Loucy (cell line): ENCODE results near the gene KAT8.

Source experiments
- H2AFZ ChIP-seq: fragments of 200-600 bp; sonication (generic); 2 replicates; pipeline ENCODE4 v1.6.0; 2016; ENCODE audit warnings: antibody characterized with exemption, mild to moderate bottlenecking, low read length, moderate library complexity
- H3F3A ChIP-seq: fragments of 200-600 bp; 2 replicates; pipeline ENCODE4 v1.6.0; 2016; ENCODE audit warnings: antibody characterized with exemption, low read depth, mild to moderate bottlenecking
- H3K27me3 ChIP-seq: fragments of 200-600 bp; sonication (generic); 2 replicates; pipeline ENCODE4 v1.6.1; 2014; ENCODE audit warnings: low read length, mild to moderate bottlenecking; ENCODE audit not compliant: insufficient read depth, poor library complexity, severe bottlenecking
- H3K36me3 ChIP-seq: fragments of 200-600 bp; sonication (generic); 2 replicates; pipeline ENCODE4 v1.6.1; 2016; ENCODE audit warnings: low read length; ENCODE audit not compliant: insufficient read depth
- H3K4me1 ChIP-seq: fragments of 200-600 bp; sonication (generic); 2 replicates; pipeline ENCODE4 v1.5.1; 2014; ENCODE audit warnings: low read length, mild to moderate bottlenecking; ENCODE audit not compliant: insufficient read depth, poor library complexity, severe bottlenecking
- H3K4me2 ChIP-seq: fragments of 200-600 bp; sonication (generic); 2 replicates; pipeline ENCODE4 v1.6.0; 2014; ENCODE audit warnings: antibody characterized with exemption, low read length, low read depth, mild to moderate bottlenecking; ENCODE audit not compliant: poor library complexity, severe bottlenecking
- H3K4me3 ChIP-seq: fragments of 200-600 bp; sonication (generic); 2 replicates; pipeline ENCODE4 v1.5.1; 2014; ENCODE audit warnings: low read length, mild to moderate bottlenecking, mixed read lengths; ENCODE audit not compliant: poor library complexity, severe bottlenecking
- H3K79me2 ChIP-seq: fragments of 200-600 bp; sonication (generic); 2 replicates; pipeline ENCODE4 v1.6.1; 2014; ENCODE audit warnings: low read length; ENCODE audit not compliant: insufficient read depth
- H3K9ac ChIP-seq: fragments of 200-600 bp; sonication (generic); 2 replicates; pipeline ENCODE4 v1.6.0; 2014; ENCODE audit warnings: mild to moderate bottlenecking, low read depth, low read length, moderate library complexity; ENCODE audit not compliant: poor library complexity, severe bottlenecking
- H3K9me2 ChIP-seq: fragments of 200-600 bp; sonication (generic); replicated peaks from 2 replicates; pipeline ENCODE4 v1.6.1; 2016; ENCODE audit warnings: low read depth, low read length, mixed read lengths
- H3K9me3 ChIP-seq: fragments of 200-600 bp; sonication (generic); 2 replicates; pipeline ENCODE4 v1.6.1; 2014; ENCODE audit warnings: mild to moderate bottlenecking, antibody characterized with exemption, low read length, low read depth; ENCODE audit not compliant: insufficient read depth
- H4K20me1 ChIP-seq: fragments of 200-600 bp; sonication (generic); 2 replicates; pipeline ENCODE4 v1.6.0; 2014; ENCODE audit warnings: antibody characterized with exemption, low read length, mild to moderate bottlenecking; ENCODE audit not compliant: insufficient read depth, poor library complexity, severe bottlenecking
- CTCF ChIP-seq: fragments of 200-600 bp; sonication (generic); conservative IDR thresholded peaks from 2 replicates; pipeline ENCODE4 v1.5.1; 2014; ENCODE audit warnings: mild to moderate bottlenecking, antibody characterized with exemption, low read length
- EZH2phosphoT487 ChIP-seq: fragments of 200-600 bp; IDR thresholded peaks from 2 replicates; pipeline ENCODE4 v1.6.1; 2018; ENCODE audit warnings: antibody characterized with exemption, mild to moderate bottlenecking, moderate library complexity, borderline replicate concordance

Gene KAT8

GRCh38 chr16:31076319-31076718, 41.1 kb upstream of the KAT8 start:
- H3K9ac ChIP-seq: no peak overlapping the region
- H4K20me1 ChIP-seq: peaks cover 46% of the 10 kb centered on the region
- peaks cover 18% of the 10 kb centered on the region for H3K4me1 ChIP-seq
- peak overlapping the region; percentile 96 for H3K4me3 ChIP-seq
- TF ChIP-seq EZH2phosphoT487: no peak
- no peaks in the 10 kb centered on the region for H3K9me2 ChIP-seq
- peaks cover 71% of the 10 kb centered on the region for H3K79me2 ChIP-seq
- peaks cover 3% of the 10 kb centered on the region for H3F3A ChIP-seq
- no peaks in the 10 kb centered on the region for H3K9me3 ChIP-seq
- H3K27me3 ChIP-seq: no peaks in the 10 kb centered on the region
- peaks cover 19% of the 10 kb centered on the region; the same call in 1 of the 2 replicates for H3K36me3 ChIP-seq
- H2AFZ ChIP-seq: no peak overlapping the region
- H3K4me2 ChIP-seq: no peak overlapping the region

GRCh38 chr16:31077024-31077423, 40.4 kb upstream of the KAT8 start:
- peaks cover 47% of the 10 kb centered on the region for H4K20me1 ChIP-seq

GRCh38 chr16:31077592-31078396, 39.7 kb upstream of the KAT8 start:
- H3K4me1 ChIP-seq: peaks cover 12% of the 10 kb centered on the region
- H4K20me1 ChIP-seq: peaks cover 46% of the 10 kb centered on the region
- no peak overlapping the region for H3K4me2 ChIP-seq
- no peak overlapping the region for H3K4me3 ChIP-seq
- no peaks in the 10 kb centered on the region for H3K9me2 ChIP-seq
- TF ChIP-seq CTCF: no peak
- no peak for TF ChIP-seq EZH2phosphoT487
- no peaks in the 10 kb centered on the region for H3K27me3 ChIP-seq
- no peak overlapping the region for H3K9ac ChIP-seq
- H3K36me3 ChIP-seq: peaks cover 19% of the 10 kb centered on the region; the same call in 1 of the 2 replicates
- peaks cover 3% of the 10 kb centered on the region for H3F3A ChIP-seq
- H3K9me3 ChIP-seq: no peaks in the 10 kb centered on the region
- H2AFZ ChIP-seq: no peak overlapping the region
- H3K79me2 ChIP-seq: peaks cover 60% of the 10 kb centered on the region

More at GRCh38 chr16:31077024-31077423, 40.4 kb upstream of the KAT8 start:
- Histone ChIP-seq H3K36me3 (peaks cover 19% of the 10 kb centered on the region; the same call in 1 of the 2 replicates), H3K4me2 (no peak overlapping the region), H3K9ac (no peak overlapping the region), H2AFZ (no peak overlapping the region), H3K79me2 (peaks cover 64% of the 10 kb centered on the region), H3K27me3 (no peaks in the 10 kb centered on the region), H3K4me3 (no peak overlapping the region), H3F3A (peaks cover 3% of the 10 kb centered on the region), H3K9me2 (no peaks in the 10 kb centered on the region), H3K9me3 (no peaks in the 10 kb centered on the region), H3K4me1 (peaks cover 11% of the 10 kb centered on the region)
- TF ChIP-seq CTCF: no peak
- TF ChIP-seq EZH2phosphoT487: no peak
